SK-N-SH (cell line): ENCODE measurements around the gene SLC25A10. TPM values are rescaled to one million over a fixed set of nuclear protein-coding genes. Genes with fewer than 3 reads are reported as not detected.

Source experiments
- CTCF ChIA-PET: fragments of 300-600, 350-600 bp; formaldehyde crosslinking; extraction: SDS; loops from one replicate; lab custom pipeline; 2021; lab: Yijun Ruan, JAX
- POLR2A ChIA-PET: fragments of 350-600 bp; sonication (Branson Sonifier 250); formaldehyde crosslinking; extraction: SDS; loops from one replicate; lab custom pipeline; 2020; ENCODE audit warnings: antibody characterized with exemption, inconsistent platforms; lab: Yijun Ruan, JAX
- DNase-seq: peaks from one replicate; pipeline ENCODE4 v3.0.0; 2012
- H2AFZ ChIP-seq: fragments of 200-600 bp; sonication (generic); 2 replicates; pipeline ENCODE4 v1.8.1; 2016; ENCODE audit warnings: antibody characterized with exemption, mild to moderate bottlenecking, low read depth
- H3F3A ChIP-seq: fragments of 200-600 bp; sonication (generic); replicated peaks from 2 replicates; pipeline ENCODE3; 2016; ENCODE audit warnings: antibody characterized with exemption, mild to moderate bottlenecking; ENCODE audit not compliant: insufficient read depth
- H3K27ac ChIP-seq, 2 experiments: fragments of 200-500 bp in 1 of 2; fragments of 200-600 bp in 1 of 2; sonication (Bioruptor generic) in 1 of 2; sonication (generic), shearing (Covaris generic) in 1 of 2; 2 replicates each; pipeline versions ENCODE4 v1.5.1 to v1.6.1; 2014 to 2016; ENCODE audit warnings: low read depth in 2 of 2, inconsistent platforms in 1 of 2, low read length in 1 of 2, mild to moderate bottlenecking in 1 of 2, mixed read lengths in 1 of 2
- H3K27me3 ChIP-seq: fragments of 200-600 bp; sonication (generic), shearing (Covaris generic); 2 replicates; pipeline ENCODE4 v1.6.1; 2016; ENCODE audit warnings: mixed run types; ENCODE audit not compliant: insufficient read depth
- H3K36me3 ChIP-seq, 2 experiments: fragments of 200-500 bp in 1 of 2; fragments of 200-600 bp in 1 of 2; sonication (Bioruptor generic) in 1 of 2; sonication (generic) in 1 of 2; replicated peaks in 1 of 2; 2 replicates each; pipeline versions ENCODE3 to v1.5.1; 2014 to 2016; ENCODE audit warnings: low read length in 1 of 2, mild to moderate bottlenecking in 1 of 2; ENCODE audit not compliant: insufficient read depth in 2 of 2, control insufficient read depth in 1 of 2
- H3K4me1 ChIP-seq, 2 experiments: fragments of 200-500 bp in 1 of 2; fragments of 200-600 bp in 1 of 2; sonication (Bioruptor generic) in 1 of 2; sonication (generic), shearing (Covaris generic) in 1 of 2; 2 replicates each; pipeline versions ENCODE4 v1.5.1 to v1.6.1; 2014 to 2016; ENCODE audit warnings: low read depth in 1 of 2, low read length in 1 of 2, mixed run types in 1 of 2; ENCODE audit not compliant: insufficient read depth in 2 of 2, control insufficient read depth in 1 of 2
- H3K4me2 ChIP-seq: fragments of 200-600 bp; sonication (generic), shearing (Covaris generic); 2 replicates; pipeline ENCODE4 v1.6.1; 2017; ENCODE audit warnings: mixed run types
- H3K4me3 ChIP-seq, 2 experiments: fragments of 200-500 bp in 1 of 2; fragments of 200-600 bp in 1 of 2; sonication (Bioruptor generic) in 1 of 2; sonication (generic), shearing (Covaris generic) in 1 of 2; 2 replicates each; pipeline versions ENCODE4 v1.5.1 to v1.8.1; 2014 to 2016; ENCODE audit warnings: low read depth in 2 of 2, inconsistent platforms in 1 of 2, low read length in 1 of 2, mild to moderate bottlenecking in 1 of 2, mixed read lengths in 1 of 2, moderate library complexity in 1 of 2
- H3K79me2 ChIP-seq: fragments of 200-600 bp; sonication (generic); 2 replicates; pipeline ENCODE4 v1.8.1; 2017; ENCODE audit warnings: mild to moderate bottlenecking; ENCODE audit not compliant: insufficient read depth
- H3K9ac ChIP-seq: fragments of 200-600 bp; sonication (generic); 2 replicates; pipeline ENCODE4 v1.6.1; 2017; ENCODE audit warnings: mixed run types
- H3K9me2 ChIP-seq: fragments of 200-600 bp; sonication (generic); 2 replicates; pipeline ENCODE4 v1.6.1; 2017; ENCODE audit warnings: mixed run types
- H3K9me3 ChIP-seq: fragments of 200-600 bp; sonication (generic); 2 replicates; pipeline ENCODE4 v1.6.1; 2017; ENCODE audit warnings: mixed run types, mild to moderate bottlenecking, moderate library complexity
- H4K20me1 ChIP-seq: fragments of 200-600 bp; sonication (generic); 2 replicates; pipeline ENCODE4 v1.6.1; 2017; ENCODE audit warnings: mild to moderate bottlenecking, mixed run types; ENCODE audit not compliant: insufficient read depth
- CTCF ChIP-seq: fragments of 200-600 bp; sonication (generic); IDR thresholded peaks from 2 replicates; pipeline ENCODE4 v1.6.1; 2017; ENCODE audit warnings: antibody characterized with exemption, mild to moderate bottlenecking, moderate library complexity
- ELF1 ChIP-seq: IDR thresholded peaks from 2 replicates; pipeline ENCODE4 v1.4.0; 2012
- EP300 ChIP-seq, 2 experiments: IDR thresholded peaks; 2 replicates each; pipeline versions ENCODE4 v1.4.0 to v1.6.1; 2012; ENCODE audit warnings: borderline replicate concordance in 1 of 2, low read depth in 1 of 2, low read length in 1 of 2
- FOXM1 ChIP-seq: IDR thresholded peaks from 2 replicates; pipeline ENCODE4 v1.4.0; 2012; ENCODE audit warnings: low read depth, mild to moderate bottlenecking
- GATA2 ChIP-seq: sonication (generic); formaldehyde crosslinking; IDR thresholded peaks from 2 replicates; pipeline ENCODE4 v1.5.0; 2020; ENCODE audit warnings: mild to moderate bottlenecking, missing genetic modification reagents
- MAX ChIP-seq: IDR thresholded peaks from 2 replicates; pipeline ENCODE4 v1.4.0; 2012; ENCODE audit warnings: low read depth
- MXI1 ChIP-seq: IDR thresholded peaks from 2 replicates; pipeline ENCODE4 v1.6.1; 2012; ENCODE audit warnings: mild to moderate bottlenecking, low read depth, low read length, improper control_type of control experiment
- NRF1 ChIP-seq: IDR thresholded peaks from 2 replicates; pipeline ENCODE4 v1.6.1; 2012; ENCODE audit warnings: low read depth, mild to moderate bottlenecking, low read length
- TAF1 ChIP-seq: IDR thresholded peaks from 2 replicates; pipeline ENCODE4 v1.6.1; 2012; ENCODE audit warnings: low read depth, mild to moderate bottlenecking, low read length, moderate library complexity, borderline replicate concordance
- YY1 ChIP-seq: IDR thresholded peaks from 2 replicates; pipeline ENCODE4 v1.4.0; 2012; ENCODE audit warnings: low read depth, mild to moderate bottlenecking
- WGBS: methylation state at CpG from one replicate; pipeline ENCODE4 v1.1.6; 2017; ENCODE audit warnings: low lambda C conversion rate; 5-methylcytosine and 5-hydroxymethylcytosine counted together
- polyA plus RNA-seq, 3 experiments: library from polyadenylated mRNA; depleted of rRNA; stranded (reverse); fragments of >200 nt; gene quantifications; 2 replicates each; pipeline ENCODE4 v1.2.3, GENCODE V29; 2012

The SLC25A10 gene
- polyA plus RNA-seq, 1 of the 3 experiments (the other 2 are of a cell fraction), result 34.7 TPM

DNA sequence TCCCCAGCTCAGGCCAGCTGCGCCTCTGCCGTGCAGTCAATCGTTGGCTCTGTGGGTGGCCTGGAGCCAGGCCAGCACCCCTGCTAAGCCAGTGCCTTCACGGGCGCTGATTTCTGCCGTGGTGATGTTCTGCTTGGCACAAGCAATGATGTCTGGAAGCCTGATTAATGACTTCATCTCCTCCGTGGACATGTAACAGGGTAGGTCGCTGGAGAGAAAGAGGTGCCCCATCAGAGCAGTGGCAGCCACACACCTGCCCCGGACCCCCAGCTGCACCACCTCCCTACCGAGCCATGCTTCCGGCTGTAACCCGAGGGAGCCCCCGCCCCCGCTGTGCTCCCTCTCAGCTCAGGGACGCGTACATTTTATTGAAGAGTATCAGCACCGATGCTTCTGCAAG is 30.4 kb upstream of the SLC25A10 start (continued):
- TF ChIP-seq CTCF, result no peak

DNA sequence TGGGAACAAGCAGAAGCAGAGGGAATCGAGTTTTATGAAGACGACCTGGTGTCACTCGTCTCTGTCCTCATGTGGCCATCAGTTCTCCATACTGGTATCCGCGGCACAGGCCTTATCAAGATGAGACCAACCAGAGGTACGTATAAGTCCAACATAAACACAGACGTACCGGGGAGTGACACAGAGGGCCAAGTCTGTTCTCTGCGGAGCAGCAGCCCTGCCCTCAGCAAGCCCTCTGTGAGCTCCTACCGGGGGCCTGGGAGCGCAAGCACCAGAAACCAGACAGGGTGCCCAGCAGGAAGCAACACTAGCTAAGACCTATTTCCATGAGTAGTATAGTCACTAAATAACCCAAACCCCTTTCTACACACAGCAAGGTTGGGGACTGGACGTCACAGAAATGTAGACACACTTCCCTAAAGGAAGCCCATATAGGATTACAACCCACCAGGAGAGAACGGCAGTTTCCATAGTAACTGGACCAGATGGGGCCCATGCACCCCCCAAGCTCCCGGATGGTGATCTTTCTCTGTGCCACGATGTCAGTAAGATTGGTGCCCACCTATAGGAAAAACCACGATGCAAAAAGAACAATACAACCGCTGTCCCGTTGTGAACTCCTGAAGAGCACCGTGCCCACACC is 29.4 kb upstream of the SLC25A10 start:
- H3K9me3 ChIP-seq, result no peaks in the 10 kb centered on the region

More for the DNA sequence above, 29.4 kb upstream of the SLC25A10 start:
- peaks cover 19 to 21% of the 10 kb centered on the region in 2 experiments; a peak in 3 of 4 replicates for H3K4me1 ChIP-seq
- peaks cover 17% of the 10 kb centered on the region for H3F3A ChIP-seq
- H2AFZ ChIP-seq, result peak overlapping the region; percentile 48; the same call in 1 of the 2 replicates
- CTCF ChIA-PET, result interaction anchor here (1.1 to 2.4 kb wide), 6 partner anchors 11 to 277 kb away, joined by 3 to 12 read pairs (median 4); partner anchors contain the start of gene MRPL12
- H3K4me2 ChIP-seq, result peak overlapping the region; percentile 96
- H3K9me2 ChIP-seq, result no peaks in the 10 kb centered on the region
- WGBS, result 22% methylated on average over 19 of the region's 19 CpGs
- H3K27me3 ChIP-seq, result no peaks in the 10 kb centered on the region
- H4K20me1 ChIP-seq, result peaks cover 33% of the 10 kb centered on the region
- DNase-seq, result peak; percentile 50
- peaks cover 33 to 42% of the 10 kb centered on the region in 2 experiments for H3K36me3 ChIP-seq
- no peak for TF ChIP-seq TAF1
- TF ChIP-seq NRF1, result no peak
- no peak for TF ChIP-seq EP300 (IDR thresholded peaks at IDR 0.05; ENCODE audit: borderline replicate concordance in 1 of 2, low read depth in 1 of 2, low read length in 1 of 2)
- TF ChIP-seq CTCF, result no peak
- TF ChIP-seq GATA2 (CRISPR knock-in tag), result no peak
- no peak for TF ChIP-seq ELF1
- no peak for TF ChIP-seq YY1
- no peak for TF ChIP-seq FOXM1
- TF ChIP-seq MXI1, result no peak
- TF ChIP-seq MAX, result no peak
- H3K9ac ChIP-seq, result peak overlapping the region; percentile 96
- POLR2A ChIA-PET, result interaction anchor here (0.8 to 2.8 kb wide), 10 partner anchors 10 to 188 kb away, joined by 3 to 33 read pairs (median 6); partner anchors contain the start of genes ARHGDIA, MCRIP1 and MRPL12
- H3K4me3 ChIP-seq, result peak overlapping the region; percentile 94 to 99
- peak overlapping the region; percentile 76 to 82; a peak in 3 of 4 replicates for H3K27ac ChIP-seq
- peaks cover 91% of the 10 kb centered on the region for H3K79me2 ChIP-seq
